ENCODE data around the gene PPAN. TPM values are rescaled to one million over a fixed set of nuclear protein-coding genes. Genes with fewer than 3 reads are reported as not detected.
A peak's percentile ranks its signal among the peaks of the same experiment; 100 is the strongest.

Gene PPAN
- total RNA-seq, 4 donors from 2014 or later, result 26.2 to 33.0 (median 29.7) TPM

DNA sequence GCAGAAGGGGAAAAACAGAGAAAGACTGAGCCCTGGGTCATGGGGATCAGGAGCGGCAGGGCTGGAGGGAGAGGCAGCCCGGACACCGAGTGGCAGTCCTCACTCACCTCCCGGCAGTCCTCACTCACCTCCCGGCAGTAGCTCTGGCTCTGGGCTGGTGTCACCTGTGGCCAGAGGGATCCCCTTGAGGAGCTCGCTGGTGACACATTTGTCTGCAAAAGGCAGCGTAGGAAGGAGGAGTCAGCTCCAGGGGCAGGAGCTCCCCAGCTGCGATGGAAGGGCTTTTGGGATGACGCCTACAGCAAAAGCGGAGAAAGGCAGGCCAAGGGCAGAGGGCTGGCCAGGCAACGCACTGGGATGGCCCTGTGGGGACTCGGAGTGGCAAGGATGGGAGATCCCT lies 12.8 kb downstream of the PPAN start:
- DNase-seq, result no peak
- no peak for TF ChIP-seq POLR2A (IDR thresholded peaks at IDR 0.05)
- TF ChIP-seq, protein P1, sequence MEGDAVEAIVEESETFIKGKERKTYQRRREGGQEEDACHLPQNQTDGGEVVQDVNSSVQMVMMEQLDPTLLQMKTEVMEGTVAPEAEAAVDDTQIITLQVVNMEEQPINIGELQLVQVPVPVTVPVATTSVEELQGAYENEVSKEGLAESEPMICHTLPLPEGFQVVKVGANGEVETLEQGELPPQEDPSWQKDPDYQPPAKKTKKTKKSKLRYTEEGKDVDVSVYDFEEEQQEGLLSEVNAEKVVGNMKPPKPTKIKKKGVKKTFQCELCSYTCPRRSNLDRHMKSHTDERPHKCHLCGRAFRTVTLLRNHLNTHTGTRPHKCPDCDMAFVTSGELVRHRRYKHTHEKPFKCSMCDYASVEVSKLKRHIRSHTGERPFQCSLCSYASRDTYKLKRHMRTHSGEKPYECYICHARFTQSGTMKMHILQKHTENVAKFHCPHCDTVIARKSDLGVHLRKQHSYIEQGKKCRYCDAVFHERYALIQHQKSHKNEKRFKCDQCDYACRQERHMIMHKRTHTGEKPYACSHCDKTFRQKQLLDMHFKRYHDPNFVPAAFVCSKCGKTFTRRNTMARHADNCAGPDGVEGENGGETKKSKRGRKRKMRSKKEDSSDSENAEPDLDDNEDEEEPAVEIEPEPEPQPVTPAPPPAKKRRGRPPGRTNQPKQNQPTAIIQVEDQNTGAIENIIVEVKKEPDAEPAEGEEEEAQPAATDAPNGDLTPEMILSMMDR (IDR thresholded peaks at IDR 0.05), result no peak
- intact Hi-C loops (cut with DNase I), result loop anchor here (10.0 kb wide), 1 partner anchor 136 kb away; the partner anchor contains the start of gene MRPL4
- Histone ChIP-seq H3K27me3 (no peaks in the 10 kb centered on the region), H3K4me1 (peaks cover 13 to 25% of the 10 kb centered on the region in 2 donors), H3K9me3 (no peaks in the 10 kb centered on the region), H3K36me3 (peaks cover 32 to 40% of the 10 kb centered on the region in 2 donors), H3K4me3 (replicated peaks in 1 of 3) (peak overlapping the region; percentile 60 to 74 (median 65)), H3K27ac (peak overlapping the region in 1 of 3 donors; percentile 24)
- WGBS, 2 donors, result 41 to 50% methylated on average over 12 of the region's 12 CpGs

DNA sequence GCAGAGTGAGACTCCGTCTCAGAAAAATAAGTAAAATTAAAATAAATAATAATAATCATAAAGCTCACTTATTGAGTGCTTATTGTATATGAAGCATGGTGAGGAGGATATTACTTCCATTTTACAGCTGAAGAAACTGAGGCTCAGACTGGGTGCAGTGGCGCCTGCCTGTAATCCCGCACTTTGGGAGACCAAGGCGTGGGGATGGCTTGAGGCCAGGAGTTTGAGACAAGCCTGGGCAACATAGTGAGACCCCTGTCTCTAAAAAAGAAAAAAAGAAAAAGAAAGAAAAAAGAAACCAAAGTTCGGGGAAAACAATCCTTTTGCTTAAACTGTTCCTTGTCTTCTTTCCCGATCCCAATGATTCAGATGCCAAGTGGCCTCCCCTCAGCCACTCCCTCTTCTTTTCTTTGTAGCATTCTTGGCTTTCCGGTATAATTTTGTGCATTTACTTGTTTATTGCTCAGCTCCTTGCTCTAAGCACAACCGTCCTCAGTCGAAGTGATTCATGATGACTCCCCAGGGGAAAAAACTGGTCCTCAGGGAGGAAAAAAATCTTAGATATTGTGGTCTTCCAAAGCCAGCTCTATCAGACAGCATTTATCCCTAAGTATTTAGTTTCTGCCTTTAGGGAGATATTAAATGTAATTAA lies 14.5 kb downstream of the PPAN start:
- TF ChIP-seq POLR2A (IDR thresholded peaks at IDR 0.05), result no peak
- TF ChIP-seq, protein P1 (IDR thresholded peaks at IDR 0.05), result no peak
- H3K27ac ChIP-seq, result peak overlapping the region; percentile 3 to 83 (median 68)
- intact Hi-C loops (cut with DNase I), result no loop called here
- peaks cover 21 to 27% of the 10 kb centered on the region in 2 donors for H3K36me3 ChIP-seq
- no peak for DNase-seq
- no peak overlapping the region for H3K4me3 ChIP-seq (replicated peaks in 1 of 3)
- WGBS, 2 donors, result 75 to 79% methylated on average over 9 of the region's 9 CpGs
- H3K4me1 ChIP-seq, result peaks cover 13 to 25% of the 10 kb centered on the region in 2 donors
- H3K9me3 ChIP-seq, result no peaks in the 10 kb centered on the region
- H3K27me3 ChIP-seq, result no peaks in the 10 kb centered on the region

DNA sequence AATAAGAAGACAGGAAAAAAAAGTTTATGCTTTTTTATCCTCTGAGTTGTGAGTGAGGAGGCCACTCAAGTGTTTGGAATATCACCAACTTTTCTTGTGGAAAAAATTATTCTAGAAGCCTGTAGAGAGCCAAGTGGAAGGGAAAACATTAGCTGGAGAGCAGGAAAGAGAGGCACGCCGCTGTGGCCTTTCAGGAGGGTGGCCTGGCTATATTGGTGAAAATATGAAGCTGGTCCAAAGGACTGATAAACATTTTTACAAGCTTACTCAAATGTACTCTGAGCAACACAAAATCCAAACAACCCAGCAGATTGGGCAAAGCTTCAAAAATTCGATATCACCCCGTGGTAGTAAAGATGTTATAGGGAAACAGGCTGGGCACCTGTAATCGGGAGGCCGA lies 15.9 kb downstream of the PPAN start:
- Histone ChIP-seq H3K27ac (peak overlapping the region; percentile 31 to 83 (median 78)), H3K9me3 (no peaks in the 10 kb centered on the region), H3K36me3 (peaks cover 8 to 13% of the 10 kb centered on the region in 2 donors), H3K4me1 (peaks cover 13 to 25% of the 10 kb centered on the region in 2 donors), H3K4me3 (replicated peaks in 1 of 3) (no peak overlapping the region), H3K27me3 (no peaks in the 10 kb centered on the region)
- DNase-seq, result peak; percentile 47 to 55
- 40 to 46% methylated on average over 6 of the region's 6 CpGs for WGBS, 2 donors
- intact Hi-C loops (cut with DNase I), result no loop called here
- TF ChIP-seq POLR2A (IDR thresholded peaks at IDR 0.05), result no peak
- TF ChIP-seq, protein P1 (IDR thresholded peaks at IDR 0.05), result no peak

DNA sequence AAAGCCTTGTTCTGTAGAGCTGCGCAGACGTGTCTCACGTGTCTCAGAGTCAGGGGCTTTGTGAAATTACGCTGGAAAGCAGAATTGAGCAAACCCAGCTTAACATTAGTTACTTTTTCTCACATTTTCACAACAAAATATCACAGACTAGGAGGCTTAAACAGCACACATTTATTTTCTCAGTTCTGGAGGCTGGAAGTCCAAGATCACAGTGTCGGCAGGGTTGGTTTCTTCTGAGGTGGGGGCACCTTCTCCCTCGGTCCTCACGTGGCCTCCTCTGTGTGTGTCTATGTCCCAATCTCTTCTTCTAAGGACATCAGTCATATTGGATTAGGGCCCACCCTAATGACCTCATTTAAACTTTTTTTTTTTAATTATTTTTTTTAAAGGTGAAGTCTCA lies 18.3 kb downstream of the PPAN start:
- Histone ChIP-seq H3K4me3 (replicated peaks in 1 of 3) (no peak overlapping the region), H3K4me1 (peaks cover 7 to 17% of the 10 kb centered on the region in 2 donors), H3K9me3 (no peaks in the 10 kb centered on the region), H3K27me3 (no peaks in the 10 kb centered on the region), H3K27ac (no peak overlapping the region), H3K36me3 (no peaks in the 10 kb centered on the region)
- intact Hi-C loops (cut with DNase I), result no loop called here
- DNase-seq, result no peak
- 95 to 96% methylated on average over 7 of the region's 7 CpGs for WGBS, 2 donors
- TF ChIP-seq, protein P1 (IDR thresholded peaks at IDR 0.05), result no peak
- TF ChIP-seq POLR2A (IDR thresholded peaks at IDR 0.05), result no peak

DNA sequence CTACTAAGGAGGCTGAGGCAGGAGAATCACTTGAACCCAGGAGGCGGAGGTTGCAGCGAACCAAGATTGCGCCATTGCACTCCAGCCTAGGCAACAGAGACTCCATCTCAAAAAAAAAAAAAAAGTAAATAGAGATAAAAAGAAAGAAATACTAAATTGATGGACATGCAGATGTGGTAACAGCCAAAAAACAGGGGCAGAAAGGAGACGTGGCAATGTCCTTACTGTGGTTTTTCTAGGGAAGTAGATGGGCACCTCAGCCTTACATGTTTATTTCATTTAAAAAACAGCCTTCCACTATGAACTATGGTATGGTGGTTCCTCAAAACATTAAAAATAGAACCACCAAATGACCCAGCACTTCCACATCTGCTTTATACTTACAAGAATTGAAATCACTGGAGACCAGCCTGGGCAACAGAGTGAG lies 20.1 kb downstream of the PPAN start:
- H3K36me3 ChIP-seq, result no peaks in the 10 kb centered on the region
- no peaks in the 10 kb centered on the region for H3K9me3 ChIP-seq
- H3K4me1 ChIP-seq, result peaks cover 6 to 9% of the 10 kb centered on the region in 2 donors
- no peak for DNase-seq
- WGBS, 2 donors, result 93 to 95% methylated on average over 4 of the region's 4 CpGs
- H3K27ac ChIP-seq, result no peak overlapping the region
- intact Hi-C loops (cut with DNase I), result no loop called here
- no peak overlapping the region for H3K4me3 ChIP-seq (replicated peaks in 1 of 3)
- no peaks in the 10 kb centered on the region for H3K27me3 ChIP-seq
- TF ChIP-seq POLR2A (IDR thresholded peaks at IDR 0.05), result no peak
- TF ChIP-seq, protein P1 (IDR thresholded peaks at IDR 0.05), result no peak
